SK-N-SH (cell line): Measurements from ENCODE around the gene GRAP.
"Not testable (repeated sequence)": the region's sequence is repeated elsewhere in the genome, so short reads cannot be mapped to it uniquely, and the experiment has no call there.

Experiments used
- CTCF ChIP-seq: fragments of 200-600 bp; sonication (generic); IDR thresholded peaks from 2 replicates; pipeline ENCODE4 v1.6.1; 2017; ENCODE audit warnings: antibody characterized with exemption, mild to moderate bottlenecking, moderate library complexity
- EP300 ChIP-seq, 2 experiments: IDR thresholded peaks; 2 replicates each; pipeline versions ENCODE4 v1.4.0 to v1.6.1; 2012; ENCODE audit warnings: borderline replicate concordance in 1 of 2, low read depth in 1 of 2, low read length in 1 of 2
- EZH2phosphoT487 ChIP-seq: fragments of 200-600 bp; sonication (generic); IDR thresholded peaks from 2 replicates; pipeline ENCODE4 v1.6.1; 2017; ENCODE audit warnings: low read depth, mixed run types, mild to moderate bottlenecking, antibody characterized with exemption, moderate library complexity, borderline replicate concordance
- FOXM1 ChIP-seq: IDR thresholded peaks from 2 replicates; pipeline ENCODE4 v1.4.0; 2012; ENCODE audit warnings: low read depth, mild to moderate bottlenecking
- GABPA ChIP-seq: IDR thresholded peaks from 2 replicates; pipeline ENCODE4 v1.4.0; 2012; ENCODE audit warnings: low read depth, mild to moderate bottlenecking
- MEF2A ChIP-seq: IDR thresholded peaks from 2 replicates; pipeline ENCODE4 v1.4.0; 2012; ENCODE audit warnings: low read depth, borderline replicate concordance
- NFIC ChIP-seq: IDR thresholded peaks from 2 replicates; pipeline ENCODE4 v1.4.0; 2012; ENCODE audit warnings: borderline replicate concordance
- POLR2AphosphoS5 ChIP-seq: IDR thresholded peaks from 2 replicates; pipeline ENCODE4 v1.6.1; 2012; ENCODE audit warnings: low read depth, low read length
- RAD21 ChIP-seq: IDR thresholded peaks from 2 replicates; pipeline ENCODE4 v1.6.1; 2012; ENCODE audit warnings: mild to moderate bottlenecking, low read length
- REST ChIP-seq: IDR thresholded peaks from 2 replicates; pipeline ENCODE4 v1.6.1; 2012; ENCODE audit warnings: mild to moderate bottlenecking, low read depth, low read length, moderate library complexity
- SMC3 ChIP-seq: IDR thresholded peaks from 2 replicates; pipeline ENCODE4 v1.6.1; 2012; ENCODE audit warnings: low read depth, low read length, improper control_type of control experiment
- YY1 ChIP-seq: IDR thresholded peaks from 2 replicates; pipeline ENCODE4 v1.4.0; 2012; ENCODE audit warnings: low read depth, mild to moderate bottlenecking

- TF ChIP-seq CTCF; NFIC; MEF2A; EZH2phosphoT487; EP300 (IDR thresholded peaks at IDR 0.05; ENCODE audit: borderline replicate concordance in 1 of 2, low read depth in 1 of 2, low read length in 1 of 2); GABPA; RAD21; FOXM1; SMC3; YY1: not testable (repeated sequence)
- peak; percentile 73 for TF ChIP-seq POLR2AphosphoS5
- TF ChIP-seq REST: 0 out of 2 replicates have a peak, but pooled peaks have one; percentile 9
Measured at GRCh38 chr17:19063326-19063956, 16.7 kb upstream of the GRAP start.
